Psoas muscle (tissue), 8 donors: Measurements from ENCODE around the gene RCBTB1. TPM values are rescaled to one million over a fixed set of nuclear protein-coding genes. Genes with fewer than 3 reads are reported as not detected.

Experiments
- ATAC-seq, 4 donors: fragments of 200-7000 bp; cut with Tn5 transposase; one replicate each; pipeline ENCODE4 v1.9.1; 2020; ENCODE audit warnings: moderate library complexity in 3 of 4, mild to moderate bottlenecking in 2 of 4
- DNase-seq, 2 donors: peaks; one replicate each; pipeline ENCODE4 v3.0.0-alpha.2; 2020
- H3K27ac ChIP-seq: fragments of 200-600 bp; one replicate; pipeline ENCODE4 v1.8.0; 2022
- H3K27me3 ChIP-seq, 3 donors: fragments of 200-600 bp in 1 of 3; one replicate each; pipeline versions ENCODE4 v1.6.1 to v1.8.0; 2013 to 2022; ENCODE audit warnings: low read length in 2 of 3, mild to moderate bottlenecking in 2 of 3, moderate library complexity in 1 of 3; ENCODE audit not compliant: insufficient read depth in 3 of 3
- H3K36me3 ChIP-seq, 2 donors: fragments of 200-600 bp in 1 of 2; one replicate each; pipeline versions ENCODE4 v1.6.1 to v1.8.0; 2013 to 2022; ENCODE audit warnings: low read depth in 1 of 2, mild to moderate bottlenecking in 1 of 2, moderate library complexity in 1 of 2; ENCODE audit not compliant: insufficient read depth in 1 of 2
- H3K4me1 ChIP-seq: fragments of 200-600 bp; one replicate; pipeline ENCODE4 v1.8.0; 2022
- H3K4me3 ChIP-seq: fragments of 200-600 bp; one replicate; pipeline ENCODE4 v1.8.0; 2022; ENCODE audit warnings: mild to moderate bottlenecking
- H3K9me3 ChIP-seq: fragments of 200-600 bp; one replicate; pipeline ENCODE4 v1.8.0; 2022
- WGBS, 3 donors: extraction: QIAGEN DNeasy Blood & Tissue Kit; methylation state at CpG; one replicate each; pipeline versions ENCODE4 v1.1.6 to v1.1.7; 2013; 5-methylcytosine and 5-hydroxymethylcytosine counted together
- intact Hi-C, 2 donors: fragments of 100-400 bp; cut with DNase I; formaldehyde crosslinking; loops; one replicate each; pipeline versions ENCODE4 v1.11.0 to v1.14.2; 2022
- polyA plus RNA-seq, 3 donors: library from polyadenylated mRNA; stranded (reverse); fragments of 200-250 nt; gene quantifications; one replicate each; pipeline ENCODE4 v1.2.3, GENCODE V29; 2013
- total RNA-seq, 4 donors: library from RNA; stranded (reverse); fragmentation: NEBNext Ultra II Directional in 2 of 4; extraction: Animal tissue kit (Norgen Biotek cat#: 25700) in 2 of 4; gene quantifications; one replicate each; pipeline versions ENCODE4 v1.2.1 to v1.2.4, GENCODE V29; 2021 to 2023
- TF ChIP-seq, protein P1 (sequence below): fragments of 200-600 bp; IDR thresholded peaks from one replicate; pipeline ENCODE4 v1.8.0; 2022; ENCODE audit warnings: antibody characterized with exemption
- donor health status: healthy with polysubstance abuse.
- donor health status: DM: no; HTN: no; CAD: no; lungs with moderate emphysema.
- donor health status: Bipolar disorder and iron deficiency.
- donor health status: healthy.
- donor health status: DM: yes; HTN: yes; CAD: no.
- donor health status: DM: no; HTN: no; CAD: no.
- donor health status: DM: no; HTN: no; CAD: no.
- donor health status: DM: yes; HTN: yes; CAD: no.

The RCBTB1 gene
- total and polyA plus RNA-seq, 7 donors: 2.2 to 12.6 (median 6.6) TPM

DNA sequence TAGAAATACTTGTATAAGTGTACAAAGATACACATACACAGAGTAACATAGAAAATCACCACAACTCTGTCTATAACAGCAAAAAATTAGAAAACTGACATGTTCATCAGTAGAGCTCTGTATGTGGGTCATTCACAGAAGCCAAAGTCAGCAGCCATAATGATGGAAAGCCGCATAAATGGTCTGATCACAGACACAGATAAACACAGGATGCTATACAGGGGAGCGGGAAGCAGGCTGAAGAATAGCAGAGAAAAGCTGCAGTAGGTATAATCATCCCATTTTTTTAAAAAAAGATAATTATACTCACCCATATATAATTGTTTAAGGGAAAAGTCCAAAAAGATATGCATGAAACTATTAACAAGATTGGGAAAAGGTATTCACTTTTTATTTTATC lies 31.5 kb downstream of the RCBTB1 start:
- no peaks in the 10 kb centered on the region for H3K4me1 ChIP-seq
- H3K27ac ChIP-seq: no peak overlapping the region
- H3K36me3 ChIP-seq: peaks cover 2 to 88% of the 10 kb centered on the region in 2 donors
- intact Hi-C loops: no loop called here
- TF ChIP-seq, protein P1, sequence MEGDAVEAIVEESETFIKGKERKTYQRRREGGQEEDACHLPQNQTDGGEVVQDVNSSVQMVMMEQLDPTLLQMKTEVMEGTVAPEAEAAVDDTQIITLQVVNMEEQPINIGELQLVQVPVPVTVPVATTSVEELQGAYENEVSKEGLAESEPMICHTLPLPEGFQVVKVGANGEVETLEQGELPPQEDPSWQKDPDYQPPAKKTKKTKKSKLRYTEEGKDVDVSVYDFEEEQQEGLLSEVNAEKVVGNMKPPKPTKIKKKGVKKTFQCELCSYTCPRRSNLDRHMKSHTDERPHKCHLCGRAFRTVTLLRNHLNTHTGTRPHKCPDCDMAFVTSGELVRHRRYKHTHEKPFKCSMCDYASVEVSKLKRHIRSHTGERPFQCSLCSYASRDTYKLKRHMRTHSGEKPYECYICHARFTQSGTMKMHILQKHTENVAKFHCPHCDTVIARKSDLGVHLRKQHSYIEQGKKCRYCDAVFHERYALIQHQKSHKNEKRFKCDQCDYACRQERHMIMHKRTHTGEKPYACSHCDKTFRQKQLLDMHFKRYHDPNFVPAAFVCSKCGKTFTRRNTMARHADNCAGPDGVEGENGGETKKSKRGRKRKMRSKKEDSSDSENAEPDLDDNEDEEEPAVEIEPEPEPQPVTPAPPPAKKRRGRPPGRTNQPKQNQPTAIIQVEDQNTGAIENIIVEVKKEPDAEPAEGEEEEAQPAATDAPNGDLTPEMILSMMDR: no peak
- no peaks in the 10 kb centered on the region for H3K9me3 ChIP-seq
- H3K27me3 ChIP-seq: no peaks in the 10 kb centered on the region
- ATAC-seq: no peak
- DNase-seq: no peak
- WGBS, 3 donors: 93 to 98% (median 96%) methylated on average over 2 of the region's 2 CpGs
- no peak overlapping the region for H3K4me3 ChIP-seq

DNA sequence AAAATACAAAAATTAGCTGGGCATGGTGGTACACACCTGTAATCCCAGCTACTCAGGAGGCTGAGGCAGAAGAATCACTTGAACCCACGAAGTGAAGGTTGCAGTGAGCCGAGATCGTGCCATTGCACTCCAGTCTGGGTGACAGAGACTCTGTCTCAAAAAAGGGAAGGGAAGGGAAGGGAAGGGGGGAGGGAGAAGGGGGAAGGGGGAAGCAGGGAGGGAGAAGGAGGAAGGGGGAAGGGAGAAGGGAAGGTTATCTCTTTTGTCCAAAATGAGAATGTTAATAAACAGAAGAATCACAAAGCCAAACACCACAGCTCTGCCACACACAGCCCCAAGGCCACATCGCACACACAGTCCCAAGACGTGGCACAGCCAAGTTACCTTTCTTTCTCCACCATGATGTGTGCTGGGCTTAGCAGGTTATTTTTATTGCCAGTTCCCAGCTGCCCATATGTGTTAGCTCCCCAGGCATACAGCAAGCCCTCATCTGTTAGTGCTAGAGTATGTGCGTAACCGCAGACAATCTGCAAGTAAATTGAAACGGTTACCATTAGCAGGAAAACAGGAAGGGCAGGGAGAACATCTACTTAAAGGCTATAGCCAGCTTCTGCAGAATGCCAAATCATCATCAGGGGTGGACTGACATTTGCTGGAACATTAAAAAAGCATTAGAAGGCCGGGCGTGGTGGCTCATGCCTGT lies 34.3 kb downstream of the RCBTB1 start:
- no peak overlapping the region for H3K4me3 ChIP-seq
- DNase-seq: no peak
- no peaks in the 10 kb centered on the region for H3K9me3 ChIP-seq
- no peaks in the 10 kb centered on the region for H3K27me3 ChIP-seq
- no peaks in the 10 kb centered on the region for H3K4me1 ChIP-seq
- H3K27ac ChIP-seq: no peak overlapping the region
- intact Hi-C loops: no loop called here
- H3K36me3 ChIP-seq: peaks cover 2 to 87% of the 10 kb centered on the region in 2 donors
- TF ChIP-seq, protein P1: no peak
- 83 to 92% (median 90%) methylated on average over 10 of the region's 10 CpGs for WGBS, 3 donors
- ATAC-seq: no peak

DNA sequence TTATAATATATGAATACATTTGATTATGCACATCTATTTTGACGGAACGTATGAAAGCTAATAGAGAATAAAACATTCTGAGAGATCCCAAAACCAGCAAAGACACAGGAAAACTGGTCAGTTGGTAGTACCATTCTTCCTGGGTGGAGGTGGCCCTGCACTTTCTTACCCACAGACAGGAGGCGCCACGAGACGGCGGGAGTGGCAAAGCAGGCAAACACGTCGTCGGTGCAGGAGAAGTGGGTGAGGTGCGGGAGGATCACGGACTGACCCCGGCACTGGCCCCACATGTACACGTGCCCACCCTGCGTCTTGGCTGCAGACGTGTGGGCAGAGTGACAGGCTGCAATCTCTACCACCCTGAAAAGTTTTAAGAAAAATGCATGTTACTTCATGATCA lies 36.1 kb downstream of the RCBTB1 start:
- Histone ChIP-seq H3K27ac (no peak overlapping the region), H3K4me3 (no peak overlapping the region), H3K4me1 (no peaks in the 10 kb centered on the region), H3K27me3 (no peaks in the 10 kb centered on the region), H3K9me3 (no peaks in the 10 kb centered on the region), H3K36me3 (peaks cover 2 to 86% of the 10 kb centered on the region in 2 donors)
- intact Hi-C loops: no loop called here
- WGBS, 3 donors: 81 to 88% (median 88%) methylated on average over 14 to 15 of the region's 15 CpGs
- no peak for ATAC-seq
- DNase-seq: no peak
- TF ChIP-seq, protein P1: peak; percentile 15

DNA sequence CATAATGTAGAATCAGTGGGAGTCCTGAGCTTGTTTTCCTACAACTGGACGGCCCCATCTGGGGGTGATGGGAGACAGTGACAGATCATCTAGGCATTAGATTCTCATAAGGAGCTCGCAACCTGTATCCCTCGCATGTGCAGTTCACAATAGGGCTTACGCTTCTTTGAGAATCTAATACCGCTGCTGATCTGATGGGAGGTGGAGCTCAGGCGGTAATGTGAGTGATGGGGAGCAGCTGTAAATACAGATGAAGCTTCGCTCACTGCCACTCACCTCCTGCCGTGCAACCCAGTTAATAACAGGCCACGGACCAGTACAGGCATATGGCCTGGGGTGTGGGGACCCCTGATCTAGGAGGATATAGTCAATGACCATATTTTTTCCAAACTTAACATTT lies 38.8 kb downstream of the RCBTB1 start:
- Histone ChIP-seq H3K4me3 (no peak overlapping the region), H3K27ac (no peak overlapping the region), H3K9me3 (no peaks in the 10 kb centered on the region), H3K27me3 (no peaks in the 10 kb centered on the region), H3K4me1 (no peaks in the 10 kb centered on the region), H3K36me3 (peaks cover 0 to 85% of the 10 kb centered on the region in 2 donors)
- no peak for ATAC-seq
- intact Hi-C loops: no loop called here
- DNase-seq: no peak
- WGBS, 3 donors: 91 to 94% (median 93%) methylated on average over 9 of the region's 9 CpGs
- TF ChIP-seq, protein P1: no peak

DNA sequence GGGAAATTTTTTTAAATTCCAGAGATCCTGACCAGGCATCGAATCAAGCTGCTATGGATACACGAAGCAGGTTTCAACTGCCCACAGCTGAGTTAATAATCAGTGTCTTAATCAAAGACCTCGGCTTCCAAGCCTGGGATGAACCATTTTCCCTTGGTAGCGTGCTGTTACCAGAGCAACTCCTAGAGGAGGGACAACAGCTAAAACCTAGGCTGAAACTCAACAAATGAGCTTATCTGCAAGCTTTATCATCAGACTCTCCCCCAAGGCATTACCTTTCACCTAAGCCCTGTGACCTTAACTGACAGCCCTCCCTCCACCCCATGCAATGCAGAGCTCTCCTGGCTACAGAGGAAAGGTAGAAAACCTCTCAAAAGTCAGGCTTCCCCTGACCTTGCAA lies 39.7 kb downstream of the RCBTB1 start:
- Histone ChIP-seq H3K9me3 (no peaks in the 10 kb centered on the region), H3K27ac (no peak overlapping the region), H3K36me3 (peaks cover 0 to 87% of the 10 kb centered on the region in 2 donors), H3K27me3 (no peaks in the 10 kb centered on the region), H3K4me3 (no peak overlapping the region), H3K4me1 (no peaks in the 10 kb centered on the region)
- intact Hi-C loops: no loop called here
- TF ChIP-seq, protein P1: no peak
- DNase-seq: no peak
- 91 to 95% (median 94%) methylated on average over 4 of the region's 4 CpGs for WGBS, 3 donors
- ATAC-seq: no peak
